Natural killer cell (primary cell): ENCODE data around the gene TMBIM6. TPM values are rescaled to one million over a fixed set of nuclear protein-coding genes. Genes with fewer than 3 reads are reported as not detected.

Experiments
- ATAC-seq, 3 donors: fragments of 150-1000 bp in 2 of 3; fragments of 200-7000 bp in 1 of 3; cut with Tn5 transposase; 1 replicate in 1 of 3; 2 replicates in 2 of 3; pipeline ENCODE4 v1.10.0; 2021; ENCODE audit warnings: mild to moderate bottlenecking in 2 of 3, moderate library complexity in 2 of 3
- DNase-seq, 2 donors: peaks; one replicate each; pipeline versions ENCODE4 v3.0.0 to v3.0.0-alpha.2; 2013 to 2021; ENCODE audit warnings: mixed read lengths in 1 of 2
- H3K27ac ChIP-seq: one replicate; pipeline ENCODE4 v1.5.1; 2013; ENCODE audit warnings: mild to moderate bottlenecking, low read length
- H3K27me3 ChIP-seq: one replicate; pipeline ENCODE4 v1.6.1; 2013; ENCODE audit warnings: low read length; ENCODE audit not compliant: control insufficient read depth, insufficient read depth
- H3K36me3 ChIP-seq: one replicate; pipeline ENCODE4 v1.6.1; 2013; ENCODE audit warnings: low read length; ENCODE audit not compliant: control insufficient read depth, insufficient read depth
- H3K4me1 ChIP-seq: one replicate; pipeline ENCODE4 v1.6.1; 2013; ENCODE audit warnings: low read length; ENCODE audit not compliant: control insufficient read depth, insufficient read depth
- H3K4me3 ChIP-seq: one replicate; pipeline ENCODE4 v1.5.1; 2013; ENCODE audit warnings: low read length
- H3K9me3 ChIP-seq: one replicate; pipeline ENCODE4 v1.6.1; 2013; ENCODE audit warnings: low read length; ENCODE audit not compliant: control insufficient read depth, insufficient read depth
- H3K27ac Mint-ChIP-seq, 2 donors: one replicate each; pipeline ENCODE4 v1.8.0; 2022; ENCODE audit warnings: mild to moderate bottlenecking in 2 of 2, mixed read lengths in 2 of 2, moderate library complexity in 1 of 2
- H3K27me3 Mint-ChIP-seq, 2 donors: one replicate each; pipeline ENCODE4 v1.8.0; 2022; ENCODE audit warnings: low read depth in 2 of 2, mixed read lengths in 2 of 2
- H3K36me3 Mint-ChIP-seq: one replicate; pipeline ENCODE4 v1.8.0; 2022; ENCODE audit warnings: mixed read lengths
- H3K4me1 Mint-ChIP-seq, 2 donors: one replicate each; pipeline ENCODE4 v1.8.0; 2022; ENCODE audit warnings: mixed read lengths in 2 of 2
- H3K4me3 Mint-ChIP-seq: one replicate; pipeline ENCODE4 v1.8.0; 2022; ENCODE audit warnings: mild to moderate bottlenecking, moderate library complexity, mixed read lengths
- H3K9me3 Mint-ChIP-seq, 2 donors: one replicate each; pipeline ENCODE4 v1.8.0; 2022; ENCODE audit warnings: mixed read lengths in 2 of 2
- WGBS: methylation state at CpG from one replicate; pipeline ENCODE4 v1.1.7; 2013; ENCODE audit warnings: missing lambda C conversion rate; ENCODE audit not compliant: insufficient coverage; 5-methylcytosine and 5-hydroxymethylcytosine counted together
- intact Hi-C: fragments of 100-400 bp; cut with micrococcal nuclease; formaldehyde crosslinking; loops from one replicate; pipeline ENCODE4 v1.14.2; 2022
- total RNA-seq, 4 donors: library from RNA; stranded (reverse); fragments of 120-200 nt in 1 of 4; gene quantifications; one replicate each; pipeline versions ENCODE4 v1.2.3 to v1.2.4, GENCODE V29; 2013 to 2022
- TF ChIP-seq, protein P1 (sequence below): fragments of 200-600 bp; IDR thresholded peaks from one replicate; pipeline ENCODE4 v1.8.0; 2022; ENCODE audit warnings: antibody characterized with exemption

The TMBIM6 gene
- total RNA-seq, 3 donors from 2014 or later (not counting 1 experiment from before 2014, with no cell fraction given) = 326 to 375 (median 366) TPM

DNA sequence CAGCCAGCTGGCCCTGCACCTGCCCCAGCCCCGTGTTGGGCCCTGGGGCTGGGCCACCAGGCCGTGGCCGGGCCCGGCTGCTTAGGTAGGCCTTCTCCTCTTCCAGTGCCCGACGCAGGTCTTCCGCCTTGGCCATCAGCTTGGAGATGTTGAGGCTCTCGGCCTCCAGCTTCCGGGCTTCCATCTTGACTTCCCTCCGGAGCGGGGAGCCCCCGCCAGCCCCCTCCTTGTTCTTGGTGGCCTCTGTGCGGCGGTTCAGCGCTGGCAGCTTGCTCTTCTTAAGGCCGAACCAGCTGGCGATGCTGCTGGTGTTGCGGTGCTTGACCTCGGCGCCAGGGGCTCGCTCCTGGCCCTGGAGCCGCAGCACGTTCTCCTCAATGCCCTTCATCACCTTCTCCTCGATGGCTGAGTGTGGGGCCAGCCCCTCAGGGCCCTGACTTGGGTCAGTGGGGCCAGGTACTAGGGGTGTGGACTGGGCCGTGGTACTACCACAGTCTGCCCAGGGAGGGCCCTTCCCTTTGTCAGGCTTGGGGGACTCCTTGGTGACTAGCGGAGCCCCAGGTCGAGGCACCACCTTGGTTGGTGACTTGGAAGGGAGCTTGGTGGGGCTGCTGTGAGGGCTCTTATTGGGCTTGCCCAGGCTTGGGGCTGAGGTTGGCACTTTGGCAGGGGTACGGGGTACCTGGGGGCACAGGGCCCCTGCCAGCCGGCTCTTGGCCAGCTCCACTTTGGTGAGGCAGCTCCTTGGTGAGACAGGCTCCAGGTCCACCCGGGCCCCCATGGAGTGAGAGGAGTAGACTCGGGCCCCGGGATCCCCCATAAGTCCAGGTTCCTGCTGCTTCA, 53.7 kb downstream of the TMBIM6 start:
- Histone ChIP-seq H3K4me3 (no peak overlapping the region), H3K36me3 (peaks cover 13% of the 10 kb centered on the region), H3K9me3 (no peaks in the 10 kb centered on the region), H3K4me1 (no peaks in the 10 kb centered on the region), H3K27ac (no peak overlapping the region), H3K27me3 (no peaks in the 10 kb centered on the region)
- 95% methylated on average over 32 of the region's 32 CpGs for WGBS
- intact Hi-C loops = no loop called here
- H3K27ac Mint-ChIP-seq = no peak overlapping the region
- DNase-seq = no peak
- no peaks in the 10 kb centered on the region for H3K27me3 Mint-ChIP-seq
- no peak for ATAC-seq
- TF ChIP-seq, protein P1, sequence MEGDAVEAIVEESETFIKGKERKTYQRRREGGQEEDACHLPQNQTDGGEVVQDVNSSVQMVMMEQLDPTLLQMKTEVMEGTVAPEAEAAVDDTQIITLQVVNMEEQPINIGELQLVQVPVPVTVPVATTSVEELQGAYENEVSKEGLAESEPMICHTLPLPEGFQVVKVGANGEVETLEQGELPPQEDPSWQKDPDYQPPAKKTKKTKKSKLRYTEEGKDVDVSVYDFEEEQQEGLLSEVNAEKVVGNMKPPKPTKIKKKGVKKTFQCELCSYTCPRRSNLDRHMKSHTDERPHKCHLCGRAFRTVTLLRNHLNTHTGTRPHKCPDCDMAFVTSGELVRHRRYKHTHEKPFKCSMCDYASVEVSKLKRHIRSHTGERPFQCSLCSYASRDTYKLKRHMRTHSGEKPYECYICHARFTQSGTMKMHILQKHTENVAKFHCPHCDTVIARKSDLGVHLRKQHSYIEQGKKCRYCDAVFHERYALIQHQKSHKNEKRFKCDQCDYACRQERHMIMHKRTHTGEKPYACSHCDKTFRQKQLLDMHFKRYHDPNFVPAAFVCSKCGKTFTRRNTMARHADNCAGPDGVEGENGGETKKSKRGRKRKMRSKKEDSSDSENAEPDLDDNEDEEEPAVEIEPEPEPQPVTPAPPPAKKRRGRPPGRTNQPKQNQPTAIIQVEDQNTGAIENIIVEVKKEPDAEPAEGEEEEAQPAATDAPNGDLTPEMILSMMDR = no peak
- no peaks in the 10 kb centered on the region for H3K9me3 Mint-ChIP-seq
- H3K4me3 Mint-ChIP-seq = no peak overlapping the region
- H3K4me1 Mint-ChIP-seq = no peaks in the 10 kb centered on the region
- no peaks in the 10 kb centered on the region for H3K36me3 Mint-ChIP-seq

DNA sequence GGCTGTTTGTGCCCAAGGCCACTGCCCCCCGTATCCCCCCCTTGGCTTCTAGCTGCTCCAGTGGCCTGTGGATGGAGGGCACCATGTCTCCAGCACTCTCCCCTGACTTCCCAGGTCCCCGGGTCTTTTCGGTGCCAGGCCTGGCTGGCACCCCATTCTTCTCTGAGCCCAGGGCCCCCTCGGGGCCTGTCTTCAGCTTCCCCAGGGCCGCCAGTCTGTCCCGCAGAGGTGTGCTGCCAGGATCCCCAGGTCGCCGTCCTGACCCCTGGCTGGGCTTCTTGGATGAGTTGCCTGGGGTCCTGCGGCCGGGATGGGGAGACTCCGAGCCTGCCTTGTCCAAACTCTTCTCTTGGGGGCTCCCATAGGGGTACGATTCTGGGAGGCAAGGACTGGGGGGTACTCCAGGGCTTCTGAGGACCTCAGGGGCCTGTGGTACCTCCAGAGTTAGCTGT, 54.3 kb downstream of the TMBIM6 start:
- TF ChIP-seq, protein P1 = no peak
- H3K36me3 Mint-ChIP-seq = no peaks in the 10 kb centered on the region
- no peak for DNase-seq
- H3K4me1 Mint-ChIP-seq = no peaks in the 10 kb centered on the region
- ATAC-seq = no peak
- Histone ChIP-seq H3K4me3 (no peak overlapping the region), H3K4me1 (no peaks in the 10 kb centered on the region), H3K27ac (no peak overlapping the region), H3K9me3 (no peaks in the 10 kb centered on the region), H3K27me3 (no peaks in the 10 kb centered on the region), H3K36me3 (peaks cover 16% of the 10 kb centered on the region)
- intact Hi-C loops = no loop called here
- H3K27ac Mint-ChIP-seq = no peak overlapping the region
- H3K27me3 Mint-ChIP-seq = no peaks in the 10 kb centered on the region
- H3K9me3 Mint-ChIP-seq = no peaks in the 10 kb centered on the region
- H3K4me3 Mint-ChIP-seq = no peak overlapping the region
- WGBS = 94% methylated on average over 12 of the region's 12 CpGs

DNA sequence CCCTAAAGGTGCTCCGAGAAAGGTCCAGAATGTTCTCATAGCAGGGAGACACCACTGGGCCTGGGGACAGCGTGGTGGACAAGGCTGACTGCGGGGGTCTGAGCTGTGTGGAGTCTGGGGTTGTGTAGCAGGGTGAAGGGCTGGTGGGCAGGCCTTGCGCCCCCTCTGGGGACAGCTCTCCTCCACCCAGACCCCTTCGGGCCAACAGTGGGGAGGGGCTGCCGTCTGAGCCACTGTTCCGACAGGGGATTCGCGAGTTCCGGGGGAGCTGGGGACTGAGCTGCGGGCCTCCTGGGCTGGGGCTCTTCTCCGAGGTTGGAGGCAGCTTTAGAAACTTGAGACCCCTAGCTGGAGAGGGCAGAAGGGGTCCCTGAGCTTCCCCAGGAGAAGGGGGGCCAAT, 54.8 kb downstream of the TMBIM6 start:
- Histone ChIP-seq H3K27me3 (no peaks in the 10 kb centered on the region), H3K4me3 (no peak overlapping the region), H3K4me1 (no peaks in the 10 kb centered on the region), H3K36me3 (peaks cover 16% of the 10 kb centered on the region), H3K9me3 (no peaks in the 10 kb centered on the region), H3K27ac (no peak overlapping the region)
- no peaks in the 10 kb centered on the region for H3K9me3 Mint-ChIP-seq
- H3K27me3 Mint-ChIP-seq = no peaks in the 10 kb centered on the region
- intact Hi-C loops = no loop called here
- TF ChIP-seq, protein P1 = no peak
- H3K36me3 Mint-ChIP-seq = no peaks in the 10 kb centered on the region
- H3K27ac Mint-ChIP-seq = no peak overlapping the region
- DNase-seq = no peak
- no peak for ATAC-seq
- no peaks in the 10 kb centered on the region for H3K4me1 Mint-ChIP-seq
- 96% methylated on average over 12 of the region's 12 CpGs for WGBS
- H3K4me3 Mint-ChIP-seq = no peak overlapping the region
